Measurements from ENCODE around the gene ABCA5.

DNA sequence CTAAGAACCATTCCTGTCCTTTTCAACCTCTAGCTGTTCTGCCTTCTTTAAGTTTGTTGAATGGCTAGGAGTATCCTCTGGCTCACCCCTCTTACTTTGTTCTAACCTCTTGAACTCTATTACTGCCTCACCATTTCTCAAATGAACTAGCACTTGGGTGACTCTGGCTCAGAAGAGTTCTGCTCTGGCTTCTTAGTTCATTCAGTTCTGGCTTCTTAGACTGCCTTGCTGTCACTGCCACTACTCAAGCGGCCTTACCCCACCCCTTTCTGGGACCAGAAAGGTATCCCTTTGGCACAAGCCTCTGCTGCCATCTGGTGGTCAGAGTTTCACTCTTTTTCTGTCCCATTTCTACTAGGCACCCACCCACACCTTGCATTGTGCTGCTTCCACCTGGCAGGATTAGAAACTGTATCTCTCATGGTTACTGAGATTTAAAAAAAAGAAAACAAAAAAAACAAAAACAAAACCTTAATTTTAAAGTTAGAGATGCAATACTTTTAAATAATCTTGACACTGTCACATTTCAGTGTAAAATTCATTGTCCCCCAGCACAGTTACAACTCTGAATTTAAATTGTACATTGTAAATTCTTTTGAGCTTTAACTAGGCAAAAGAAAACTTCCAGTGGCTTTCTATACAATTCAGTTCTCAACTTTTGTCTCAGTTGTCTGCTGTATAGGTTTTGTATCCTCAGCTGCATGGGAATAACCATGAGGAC lies 91.4 kb downstream of the ABCA5 start:
- no peak for TF ChIP-seq EZH2 (IDR thresholded peaks at IDR 0.05; ENCODE audit: insufficient read depth, poor library complexity, severe bottlenecking)
- TF ChIP-seq EZH2phosphoT487 (IDR thresholded peaks at IDR 0.05; ENCODE audit: insufficient read depth, low read depth), result no peak
